Measurements from ENCODE around the gene SEC61A2. TPM values are rescaled to one million over a fixed set of nuclear protein-coding genes. Genes with fewer than 3 reads are reported as not detected.

The SEC61A2 gene
- polyA plus RNA-seq, 1 of the 3 experiments (the other 2 are of a cell fraction): 11.9 TPM

DNA sequence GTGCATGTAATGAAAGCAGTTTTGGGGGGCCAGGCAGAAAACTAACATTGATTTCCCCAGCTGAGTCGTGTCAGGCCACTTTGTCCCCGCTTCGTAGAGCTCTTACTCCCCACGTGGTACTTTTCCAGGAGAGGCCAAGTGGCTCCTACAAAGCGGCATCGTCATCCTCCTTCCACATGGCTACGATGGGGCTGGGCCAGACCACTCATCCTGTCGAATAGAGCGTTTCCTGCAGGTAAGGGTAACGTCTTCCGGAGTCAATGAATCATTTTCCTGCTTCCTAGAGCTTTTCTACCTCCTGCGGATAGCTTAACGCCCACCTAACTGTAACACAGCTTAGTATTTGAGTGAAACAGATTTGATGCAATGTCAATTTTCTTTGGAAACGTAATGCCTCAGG is 21.7 kb upstream of the SEC61A2 start:
- Histone ChIP-seq H3K9me2 (no peaks in the 10 kb centered on the region), H3K4me1 (ENCODE audit: control insufficient read depth in 1 of 2, insufficient read depth in 2 of 2, low read depth in 1 of 2, low read length in 1 of 2) (no peaks in the 10 kb centered on the region), H3K27me3 (ENCODE audit: insufficient read depth) (no peaks in the 10 kb centered on the region), H2AFZ (ENCODE audit: low read depth) (no peak overlapping the region), H4K20me1 (ENCODE audit: insufficient read depth) (no peaks in the 10 kb centered on the region), H3K27ac (ENCODE audit: low read depth in 2 of 2, low read length in 1 of 2) (no peak overlapping the region), H3K4me2 (no peak overlapping the region), H3K4me3 (ENCODE audit: low read depth in 2 of 2, low read length in 1 of 2) (no peak overlapping the region), H3K9ac (no peak overlapping the region), H3K36me3 (replicated peaks in 1 of 2; ENCODE audit: control insufficient read depth in 1 of 2, insufficient read depth in 2 of 2, low read length in 1 of 2) (peaks cover 6 to 22% of the 10 kb centered on the region in 2 experiments), H3K9me3 (no peaks in the 10 kb centered on the region), H3K79me2 (ENCODE audit: insufficient read depth) (no peaks in the 10 kb centered on the region), H3F3A (replicated peaks; ENCODE audit: insufficient read depth) (no peaks in the 10 kb centered on the region)
- DNase-seq: no peak
- POLR2A ChIA-PET: no interaction called here
- WGBS (ENCODE audit: low lambda C conversion rate): 87% methylated on average over 14 of the region's 14 CpGs
- TF ChIP-seq POLR2AphosphoS5 (IDR thresholded peaks at IDR 0.05; ENCODE audit: low read depth, low read length) (no peak), MAX (IDR thresholded peaks at IDR 0.05; ENCODE audit: low read depth) (no peak), GABPA (IDR thresholded peaks at IDR 0.05; ENCODE audit: low read depth) (no peak), NFIC (IDR thresholded peaks at IDR 0.05; ENCODE audit: borderline replicate concordance) (no peak), IRF3 (IDR thresholded peaks at IDR 0.05; ENCODE audit: low read depth, low read length) (no peak), GATA2 (CRISPR knock-in tag; IDR thresholded peaks at IDR 0.05) (no peak), RAD21 (IDR thresholded peaks at IDR 0.05; ENCODE audit: low read length) (no peak), EP300 (IDR thresholded peaks at IDR 0.05; ENCODE audit: borderline replicate concordance in 1 of 2, low read depth in 1 of 2, low read length in 1 of 2) (no peak), ZBTB33 (IDR thresholded peaks at IDR 0.05; ENCODE audit: borderline replicate concordance, low read depth) (no peak), TAF1 (IDR thresholded peaks at IDR 0.05; ENCODE audit: borderline replicate concordance, low read depth, low read length) (no peak), FOXJ3 (CRISPR knock-in tag; IDR thresholded peaks at IDR 0.05) (no peak), FOXM1 (IDR thresholded peaks at IDR 0.05; ENCODE audit: low read depth) (no peak), TCF12 (IDR thresholded peaks at IDR 0.05) (no peak)
- TF ChIP-seq, protein P1, sequence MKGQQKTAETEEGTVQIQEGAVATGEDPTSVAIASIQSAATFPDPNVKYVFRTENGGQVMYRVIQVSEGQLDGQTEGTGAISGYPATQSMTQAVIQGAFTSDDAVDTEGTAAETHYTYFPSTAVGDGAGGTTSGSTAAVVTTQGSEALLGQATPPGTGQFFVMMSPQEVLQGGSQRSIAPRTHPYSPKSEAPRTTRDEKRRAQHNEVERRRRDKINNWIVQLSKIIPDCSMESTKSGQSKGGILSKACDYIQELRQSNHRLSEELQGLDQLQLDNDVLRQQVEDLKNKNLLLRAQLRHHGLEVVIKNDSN (IDR thresholded peaks at IDR 0.05; ENCODE audit: borderline replicate concordance, low read depth): no peak
- CTCF ChIA-PET: interaction anchor here (0.6 to 1.1 kb wide), 2 partner anchors 84 to 288 kb away, joined by 3 read pairs; no protein-coding TSS in a partner anchor

DNA sequence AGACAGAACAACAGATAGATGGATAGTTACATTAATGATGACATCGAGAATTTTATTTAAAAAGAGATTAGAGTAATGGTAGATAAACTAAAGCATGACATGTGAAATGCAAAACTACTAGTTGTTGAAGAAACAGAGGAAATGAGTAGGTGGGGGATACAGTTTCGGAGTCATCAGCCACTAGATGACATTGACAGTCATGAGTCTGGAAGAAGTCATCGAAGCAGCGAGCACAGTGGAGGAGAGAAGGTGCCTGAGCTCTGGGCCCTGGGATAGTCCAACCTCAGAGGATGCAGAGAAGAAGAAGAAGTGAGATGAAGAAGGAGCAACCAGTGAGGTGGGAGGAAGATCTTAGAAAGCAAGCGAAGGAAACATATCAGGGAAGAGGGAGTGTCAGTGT is 20.2 kb upstream of the SEC61A2 start:
- no peaks in the 10 kb centered on the region for H3K9me2 ChIP-seq
- H3K79me2 ChIP-seq (ENCODE audit: insufficient read depth): no peaks in the 10 kb centered on the region
- WGBS (ENCODE audit: low lambda C conversion rate): 98% methylated on average over 5 of the region's 5 CpGs
- no peaks in the 10 kb centered on the region for H3K4me1 ChIP-seq (ENCODE audit: control insufficient read depth in 1 of 2, insufficient read depth in 2 of 2, low read depth in 1 of 2, low read length in 1 of 2)
- no peak overlapping the region for H3K4me2 ChIP-seq
- no peaks in the 10 kb centered on the region for H3K9me3 ChIP-seq
- ChIA-PET CTCF (no interaction called here), POLR2A (no interaction called here)
- H3K27me3 ChIP-seq (ENCODE audit: insufficient read depth): no peaks in the 10 kb centered on the region
- no peak overlapping the region for H2AFZ ChIP-seq (ENCODE audit: low read depth)
- no peak for DNase-seq
- no peak overlapping the region for H3K4me3 ChIP-seq (ENCODE audit: low read depth in 2 of 2, low read length in 1 of 2)
- no peaks in the 10 kb centered on the region for H3F3A ChIP-seq (replicated peaks; ENCODE audit: insufficient read depth)
- peaks cover 6 to 31% of the 10 kb centered on the region in 2 experiments for H3K36me3 ChIP-seq (replicated peaks in 1 of 2; ENCODE audit: control insufficient read depth in 1 of 2, insufficient read depth in 2 of 2, low read length in 1 of 2)
- no peak overlapping the region for H3K9ac ChIP-seq
- no peaks in the 10 kb centered on the region for H4K20me1 ChIP-seq (ENCODE audit: insufficient read depth)
- H3K27ac ChIP-seq (ENCODE audit: low read depth in 2 of 2, low read length in 1 of 2): no peak overlapping the region
- TF ChIP-seq GABPA (IDR thresholded peaks at IDR 0.05; ENCODE audit: low read depth) (no peak), FOSL2 (IDR thresholded peaks at IDR 0.05; ENCODE audit: borderline replicate concordance, low read depth) (no peak), FOXJ3 (CRISPR knock-in tag; IDR thresholded peaks at IDR 0.05) (no peak), GATA2 (CRISPR knock-in tag; IDR thresholded peaks at IDR 0.05) (no peak), TEAD4 (IDR thresholded peaks at IDR 0.05; ENCODE audit: borderline replicate concordance, insufficient read depth) (no peak), SIN3A (IDR thresholded peaks at IDR 0.05; ENCODE audit: borderline replicate concordance, low read depth, low read length) (no peak), SMC3 (IDR thresholded peaks at IDR 0.05; ENCODE audit: low read depth, low read length) (no peak), RXRA (IDR thresholded peaks at IDR 0.05; ENCODE audit: borderline replicate concordance, low read depth) (no peak), NFIC (IDR thresholded peaks at IDR 0.05; ENCODE audit: borderline replicate concordance) (no peak), NRF1 (IDR thresholded peaks at IDR 0.05; ENCODE audit: low read depth, low read length) (no peak), MAX (IDR thresholded peaks at IDR 0.05; ENCODE audit: low read depth) (no peak), TCF12 (IDR thresholded peaks at IDR 0.05) (no peak), RFX5 (IDR thresholded peaks at IDR 0.05; ENCODE audit: low read length) (no peak), YY1 (IDR thresholded peaks at IDR 0.05; ENCODE audit: low read depth) (no peak)
- TF ChIP-seq, protein P2, sequence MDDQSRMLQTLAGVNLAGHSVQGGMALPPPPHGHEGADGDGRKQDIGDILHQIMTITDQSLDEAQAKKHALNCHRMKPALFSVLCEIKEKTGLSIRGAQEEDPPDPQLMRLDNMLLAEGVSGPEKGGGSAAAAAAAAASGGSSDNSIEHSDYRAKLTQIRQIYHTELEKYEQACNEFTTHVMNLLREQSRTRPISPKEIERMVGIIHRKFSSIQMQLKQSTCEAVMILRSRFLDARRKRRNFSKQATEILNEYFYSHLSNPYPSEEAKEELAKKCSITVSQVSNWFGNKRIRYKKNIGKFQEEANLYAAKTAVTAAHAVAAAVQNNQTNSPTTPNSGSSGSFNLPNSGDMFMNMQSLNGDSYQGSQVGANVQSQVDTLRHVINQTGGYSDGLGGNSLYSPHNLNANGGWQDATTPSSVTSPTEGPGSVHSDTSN (IDR thresholded peaks at IDR 0.05): no peak
- TF ChIP-seq, protein P1 (IDR thresholded peaks at IDR 0.05; ENCODE audit: borderline replicate concordance, low read depth): no peak
